ENCODE measurements around the gene MAP2K5.

MAP2K5 gene

DNA sequence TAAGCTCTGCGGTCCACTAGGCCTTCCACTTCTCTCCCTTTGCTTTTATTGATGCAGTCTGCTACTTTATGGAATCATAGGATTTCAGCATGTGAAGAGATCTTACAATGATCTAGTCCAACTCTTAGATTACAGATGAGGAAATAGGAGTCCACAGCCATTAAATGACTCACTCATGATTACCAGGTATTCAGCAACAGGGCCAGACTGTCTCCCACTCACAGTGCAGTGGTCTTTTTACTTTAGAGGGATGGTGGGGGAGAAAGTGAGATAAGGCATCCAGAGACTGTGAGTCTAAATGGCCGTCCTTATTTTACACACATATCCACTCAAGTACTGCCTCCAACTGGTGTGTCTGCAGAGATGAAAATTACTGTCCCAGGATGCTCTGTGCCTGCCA is 194.3 kb downstream of the MAP2K5 start:
- no peak overlapping the region for H3K4me3 ChIP-seq (ENCODE audit: low read length, poor library complexity, severe bottlenecking)
- H3F3A ChIP-seq (ENCODE audit: low read depth) = peaks cover 3% of the 10 kb centered on the region; the same call in 1 of the 2 replicates
- H3K9ac ChIP-seq (ENCODE audit: low read depth, low read length, poor library complexity, severe bottlenecking) = no peak overlapping the region
- no peaks in the 10 kb centered on the region for H3K36me3 ChIP-seq (ENCODE audit: insufficient read depth, low read length)
- H3K27me3 ChIP-seq (ENCODE audit: insufficient read depth, low read length, poor library complexity, severe bottlenecking) = no peaks in the 10 kb centered on the region
- H3K9me2 ChIP-seq (replicated peaks; ENCODE audit: low read depth, low read length) = no peaks in the 10 kb centered on the region
- H3K4me2 ChIP-seq (ENCODE audit: low read depth, low read length, poor library complexity, severe bottlenecking) = no peak overlapping the region
- no peaks in the 10 kb centered on the region for H4K20me1 ChIP-seq (ENCODE audit: insufficient read depth, low read length, poor library complexity, severe bottlenecking)
- H3K4me1 ChIP-seq (ENCODE audit: insufficient read depth, low read length, poor library complexity, severe bottlenecking) = peaks cover 29% of the 10 kb centered on the region
- no peaks in the 10 kb centered on the region for H3K9me3 ChIP-seq (ENCODE audit: insufficient read depth, low read depth, low read length)
- TF ChIP-seq EZH2phosphoT487 (IDR thresholded peaks at IDR 0.05; ENCODE audit: borderline replicate concordance) = no peak
- TF ChIP-seq, protein P1, sequence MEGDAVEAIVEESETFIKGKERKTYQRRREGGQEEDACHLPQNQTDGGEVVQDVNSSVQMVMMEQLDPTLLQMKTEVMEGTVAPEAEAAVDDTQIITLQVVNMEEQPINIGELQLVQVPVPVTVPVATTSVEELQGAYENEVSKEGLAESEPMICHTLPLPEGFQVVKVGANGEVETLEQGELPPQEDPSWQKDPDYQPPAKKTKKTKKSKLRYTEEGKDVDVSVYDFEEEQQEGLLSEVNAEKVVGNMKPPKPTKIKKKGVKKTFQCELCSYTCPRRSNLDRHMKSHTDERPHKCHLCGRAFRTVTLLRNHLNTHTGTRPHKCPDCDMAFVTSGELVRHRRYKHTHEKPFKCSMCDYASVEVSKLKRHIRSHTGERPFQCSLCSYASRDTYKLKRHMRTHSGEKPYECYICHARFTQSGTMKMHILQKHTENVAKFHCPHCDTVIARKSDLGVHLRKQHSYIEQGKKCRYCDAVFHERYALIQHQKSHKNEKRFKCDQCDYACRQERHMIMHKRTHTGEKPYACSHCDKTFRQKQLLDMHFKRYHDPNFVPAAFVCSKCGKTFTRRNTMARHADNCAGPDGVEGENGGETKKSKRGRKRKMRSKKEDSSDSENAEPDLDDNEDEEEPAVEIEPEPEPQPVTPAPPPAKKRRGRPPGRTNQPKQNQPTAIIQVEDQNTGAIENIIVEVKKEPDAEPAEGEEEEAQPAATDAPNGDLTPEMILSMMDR (conservative IDR thresholded peaks at IDR 0.05; ENCODE audit: low read length) = peak; percentile 34
- no peaks in the 10 kb centered on the region for H3K79me2 ChIP-seq (ENCODE audit: insufficient read depth, low read length)
- H2AFZ ChIP-seq (ENCODE audit: low read length) = no peak overlapping the region

DNA sequence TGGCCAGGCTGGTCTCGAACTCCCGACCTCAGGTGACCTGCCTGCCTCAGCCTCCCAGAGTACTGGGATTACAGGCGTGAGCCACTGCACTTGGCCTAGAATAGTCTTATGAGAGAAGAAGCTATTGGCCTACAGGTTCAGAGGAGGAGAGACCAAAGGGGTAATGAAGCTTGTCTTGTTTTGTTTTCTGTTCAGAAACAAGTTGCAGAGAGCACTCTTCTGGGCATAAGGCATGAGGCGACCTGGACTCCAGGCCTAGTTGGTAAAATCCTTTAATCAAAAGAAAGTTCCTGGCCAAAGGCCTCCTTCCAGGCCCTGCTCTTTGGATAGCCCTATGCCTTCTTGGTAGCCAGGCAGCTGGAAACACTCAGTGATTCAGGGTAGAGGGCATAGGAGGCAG is 195.6 kb downstream of the MAP2K5 start:
- Histone ChIP-seq H3K4me3 (ENCODE audit: low read length, poor library complexity, severe bottlenecking) (no peak overlapping the region), H3K4me2 (ENCODE audit: low read depth, low read length, poor library complexity, severe bottlenecking) (no peak overlapping the region), H3K27me3 (ENCODE audit: insufficient read depth, low read length, poor library complexity, severe bottlenecking) (no peaks in the 10 kb centered on the region), H4K20me1 (ENCODE audit: insufficient read depth, low read length, poor library complexity, severe bottlenecking) (no peaks in the 10 kb centered on the region), H3F3A (ENCODE audit: low read depth) (peaks cover 3% of the 10 kb centered on the region; the same call in 1 of the 2 replicates), H3K9me3 (ENCODE audit: insufficient read depth, low read depth, low read length) (no peaks in the 10 kb centered on the region), H3K36me3 (ENCODE audit: insufficient read depth, low read length) (no peaks in the 10 kb centered on the region), H3K4me1 (ENCODE audit: insufficient read depth, low read length, poor library complexity, severe bottlenecking) (peaks cover 41% of the 10 kb centered on the region), H3K9me2 (replicated peaks; ENCODE audit: low read depth, low read length) (no peaks in the 10 kb centered on the region), H2AFZ (ENCODE audit: low read length) (no peak overlapping the region), H3K79me2 (ENCODE audit: insufficient read depth, low read length) (no peaks in the 10 kb centered on the region), H3K9ac (ENCODE audit: low read depth, low read length, poor library complexity, severe bottlenecking) (no peak overlapping the region)
- TF ChIP-seq EZH2phosphoT487 (IDR thresholded peaks at IDR 0.05; ENCODE audit: borderline replicate concordance) = no peak
- TF ChIP-seq, protein P1 (conservative IDR thresholded peaks at IDR 0.05; ENCODE audit: low read length) = no peak

DNA sequence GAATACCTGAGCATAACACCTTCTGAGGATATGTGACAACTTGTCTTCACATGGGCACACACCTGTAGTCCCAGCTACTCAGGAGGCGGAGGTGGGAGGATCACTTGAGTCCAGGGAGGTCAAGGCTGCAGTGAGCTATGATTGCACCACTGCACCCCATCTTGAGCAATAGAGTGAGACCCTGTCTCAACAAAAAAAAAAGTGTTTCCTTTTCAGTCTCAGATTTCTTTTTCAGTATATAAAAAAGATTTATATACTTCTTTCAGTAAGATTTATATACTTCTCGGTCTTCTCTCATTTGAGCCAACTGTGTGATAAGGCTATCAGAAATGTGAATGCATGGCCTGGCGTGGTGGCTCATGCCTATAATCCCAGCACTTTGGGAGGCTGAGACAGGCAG is 197.9 kb downstream of the MAP2K5 start:
- Histone ChIP-seq H3K79me2 (ENCODE audit: insufficient read depth, low read length) (no peaks in the 10 kb centered on the region), H3K27me3 (ENCODE audit: insufficient read depth, low read length, poor library complexity, severe bottlenecking) (no peaks in the 10 kb centered on the region)

More for the DNA sequence above, 197.9 kb downstream of the MAP2K5 start:
- H3K9ac ChIP-seq (ENCODE audit: low read depth, low read length, poor library complexity, severe bottlenecking) = no peak overlapping the region
- no peak overlapping the region for H2AFZ ChIP-seq (ENCODE audit: low read length)
- TF ChIP-seq, protein P1 (conservative IDR thresholded peaks at IDR 0.05; ENCODE audit: low read length) = no peak
- TF ChIP-seq EZH2phosphoT487 (IDR thresholded peaks at IDR 0.05; ENCODE audit: borderline replicate concordance) = no peak
- H3K4me1 ChIP-seq (ENCODE audit: insufficient read depth, low read length, poor library complexity, severe bottlenecking) = peaks cover 62% of the 10 kb centered on the region
- H3F3A ChIP-seq (ENCODE audit: low read depth) = peaks cover 3% of the 10 kb centered on the region; the same call in 1 of the 2 replicates
- no peaks in the 10 kb centered on the region for H4K20me1 ChIP-seq (ENCODE audit: insufficient read depth, low read length, poor library complexity, severe bottlenecking)
- no peaks in the 10 kb centered on the region for H3K9me2 ChIP-seq (replicated peaks; ENCODE audit: low read depth, low read length)
- H3K4me2 ChIP-seq (ENCODE audit: low read depth, low read length, poor library complexity, severe bottlenecking) = no peak overlapping the region
- H3K36me3 ChIP-seq (ENCODE audit: insufficient read depth, low read length) = no peaks in the 10 kb centered on the region
- H3K4me3 ChIP-seq (ENCODE audit: low read length, poor library complexity, severe bottlenecking) = no peak overlapping the region
- H3K9me3 ChIP-seq (ENCODE audit: insufficient read depth, low read depth, low read length) = no peaks in the 10 kb centered on the region
